Measurements from ENCODE around the gene SLC25A11.

- no peak for TF ChIP-seq EZH2phosphoT487 (conservative IDR thresholded peaks at IDR 0.05; ENCODE audit: low read length)
- TF ChIP-seq, protein P1, sequence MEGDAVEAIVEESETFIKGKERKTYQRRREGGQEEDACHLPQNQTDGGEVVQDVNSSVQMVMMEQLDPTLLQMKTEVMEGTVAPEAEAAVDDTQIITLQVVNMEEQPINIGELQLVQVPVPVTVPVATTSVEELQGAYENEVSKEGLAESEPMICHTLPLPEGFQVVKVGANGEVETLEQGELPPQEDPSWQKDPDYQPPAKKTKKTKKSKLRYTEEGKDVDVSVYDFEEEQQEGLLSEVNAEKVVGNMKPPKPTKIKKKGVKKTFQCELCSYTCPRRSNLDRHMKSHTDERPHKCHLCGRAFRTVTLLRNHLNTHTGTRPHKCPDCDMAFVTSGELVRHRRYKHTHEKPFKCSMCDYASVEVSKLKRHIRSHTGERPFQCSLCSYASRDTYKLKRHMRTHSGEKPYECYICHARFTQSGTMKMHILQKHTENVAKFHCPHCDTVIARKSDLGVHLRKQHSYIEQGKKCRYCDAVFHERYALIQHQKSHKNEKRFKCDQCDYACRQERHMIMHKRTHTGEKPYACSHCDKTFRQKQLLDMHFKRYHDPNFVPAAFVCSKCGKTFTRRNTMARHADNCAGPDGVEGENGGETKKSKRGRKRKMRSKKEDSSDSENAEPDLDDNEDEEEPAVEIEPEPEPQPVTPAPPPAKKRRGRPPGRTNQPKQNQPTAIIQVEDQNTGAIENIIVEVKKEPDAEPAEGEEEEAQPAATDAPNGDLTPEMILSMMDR (IDR thresholded peaks at IDR 0.05; ENCODE audit: insufficient read depth, low read length, poor library complexity, severe bottlenecking), result no peak
Measured at GRCh38 chr17:4939796-4940554, at the start of gene SLC25A11, which contains the start of gene RNF167.
